Vagina (tissue), 2 donors: ENCODE data around the gene CYB561A3. TPM values are rescaled to one million over a fixed set of nuclear protein-coding genes. Genes with fewer than 3 reads are reported as not detected.

ENCODE experiments used
- DNase-seq, 2 donors: peaks; one replicate each; pipeline ENCODE4 v3.0.0-alpha.2; 2017; ENCODE audit errors: extremely low spot score in 2 of 2
- H3K27ac ChIP-seq: fragments of 200-600 bp; sonication (generic); one replicate; pipeline ENCODE4 v1.5.1; 2019
- H3K27me3 ChIP-seq: fragments of 200-600 bp; sonication (generic); one replicate; pipeline ENCODE4 v1.5.1; 2019
- H3K36me3 ChIP-seq, 2 donors: fragments of 200-600 bp; sonication (generic); one replicate each; pipeline ENCODE4 v1.5.1; 2017 to 2019
- H3K4me1 ChIP-seq: fragments of 200-600 bp; sonication (generic); one replicate; pipeline ENCODE4 v1.5.1; 2019
- H3K4me3 ChIP-seq, 2 donors: fragments of 200-600 bp; sonication (generic); 1 replicate in 1 of 2; 2 replicates in 1 of 2; pipeline ENCODE4 v1.5.1; 2016 to 2019
- H3K9me3 ChIP-seq: fragments of 200-600 bp; sonication (generic); one replicate; pipeline ENCODE4 v1.5.1; 2019
- POLR2A ChIP-seq, 2 donors: fragments of 450-650 bp; IDR thresholded peaks; one replicate each; pipeline ENCODE4 v1.6.1; 2017; ENCODE audit warnings: antibody characterized with exemption in 2 of 2, mild to moderate bottlenecking in 2 of 2, moderate library complexity in 2 of 2
- POLR2AphosphoS5 ChIP-seq, 2 donors: sonication (generic); formaldehyde crosslinking; IDR thresholded peaks; one replicate each; pipeline ENCODE4 v1.9.0; 2017; ENCODE audit warnings: antibody characterized with exemption in 2 of 2, mild to moderate bottlenecking in 2 of 2, low read depth in 1 of 2; ENCODE audit not compliant: insufficient read depth in 1 of 2
- intact Hi-C: fragments of 100-400 bp; cut with DNase I; formaldehyde crosslinking; loops from one replicate; pipeline ENCODE4 v1.15.1; 2023
- total RNA-seq: library from RNA; depleted of rRNA; stranded (reverse); fragments of >200 nt; gene quantifications from one replicate; pipeline ENCODE4 v1.2.3, GENCODE V29; 2016
- TF ChIP-seq, protein P1 (sequence below), 3 experiments: fragments of 450-650 bp in 2 of 3; fragments of 200-600 bp in 1 of 3; sonication (generic) in 1 of 3; IDR thresholded peaks; one replicate each; pipeline ENCODE4 v1.5.1; 2017 to 2019; ENCODE audit warnings: antibody characterized with exemption in 3 of 3, mild to moderate bottlenecking in 2 of 3, moderate library complexity in 2 of 3

CYB561A3 gene
- total RNA-seq, 1 donor from 2014 or later: 26.5 TPM

DNA sequence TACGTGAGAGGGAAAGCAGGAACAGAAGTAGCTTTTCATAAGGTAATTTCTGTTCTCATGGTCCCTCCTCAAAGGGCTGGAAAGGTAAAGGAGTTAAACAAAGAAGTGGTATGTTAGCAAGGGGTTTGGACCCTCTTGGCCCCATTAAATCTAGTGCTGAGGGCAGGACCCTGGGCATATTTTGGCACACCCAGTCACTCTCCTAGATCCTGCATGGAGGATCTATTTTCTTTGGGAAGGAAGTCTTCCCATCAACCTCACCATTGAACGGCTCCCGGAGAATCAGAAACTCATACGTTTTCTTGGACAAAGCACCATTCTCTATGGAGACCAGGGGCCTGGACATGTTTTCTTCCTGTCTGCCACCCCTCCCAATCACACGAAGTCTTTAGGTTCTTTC is 42.4 kb upstream of the CYB561A3 start:
- H3K4me1 ChIP-seq: no peaks in the 10 kb centered on the region
- no peak overlapping the region for H3K4me3 ChIP-seq
- H3K36me3 ChIP-seq: peaks cover 0 to 75% of the 10 kb centered on the region in 2 donors
- TF ChIP-seq POLR2AphosphoS5 (IDR thresholded peaks at IDR 0.05; ENCODE audit: insufficient read depth in 1 of 2, low read depth in 1 of 2) (no peak), POLR2A (IDR thresholded peaks at IDR 0.05) (no peak)
- TF ChIP-seq, protein P1, sequence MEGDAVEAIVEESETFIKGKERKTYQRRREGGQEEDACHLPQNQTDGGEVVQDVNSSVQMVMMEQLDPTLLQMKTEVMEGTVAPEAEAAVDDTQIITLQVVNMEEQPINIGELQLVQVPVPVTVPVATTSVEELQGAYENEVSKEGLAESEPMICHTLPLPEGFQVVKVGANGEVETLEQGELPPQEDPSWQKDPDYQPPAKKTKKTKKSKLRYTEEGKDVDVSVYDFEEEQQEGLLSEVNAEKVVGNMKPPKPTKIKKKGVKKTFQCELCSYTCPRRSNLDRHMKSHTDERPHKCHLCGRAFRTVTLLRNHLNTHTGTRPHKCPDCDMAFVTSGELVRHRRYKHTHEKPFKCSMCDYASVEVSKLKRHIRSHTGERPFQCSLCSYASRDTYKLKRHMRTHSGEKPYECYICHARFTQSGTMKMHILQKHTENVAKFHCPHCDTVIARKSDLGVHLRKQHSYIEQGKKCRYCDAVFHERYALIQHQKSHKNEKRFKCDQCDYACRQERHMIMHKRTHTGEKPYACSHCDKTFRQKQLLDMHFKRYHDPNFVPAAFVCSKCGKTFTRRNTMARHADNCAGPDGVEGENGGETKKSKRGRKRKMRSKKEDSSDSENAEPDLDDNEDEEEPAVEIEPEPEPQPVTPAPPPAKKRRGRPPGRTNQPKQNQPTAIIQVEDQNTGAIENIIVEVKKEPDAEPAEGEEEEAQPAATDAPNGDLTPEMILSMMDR (IDR thresholded peaks at IDR 0.05): no peak
- intact Hi-C loops: no loop called here
- H3K27ac ChIP-seq: no peak overlapping the region
- no peaks in the 10 kb centered on the region for H3K27me3 ChIP-seq
- DNase-seq: no peak
- no peaks in the 10 kb centered on the region for H3K9me3 ChIP-seq

DNA sequence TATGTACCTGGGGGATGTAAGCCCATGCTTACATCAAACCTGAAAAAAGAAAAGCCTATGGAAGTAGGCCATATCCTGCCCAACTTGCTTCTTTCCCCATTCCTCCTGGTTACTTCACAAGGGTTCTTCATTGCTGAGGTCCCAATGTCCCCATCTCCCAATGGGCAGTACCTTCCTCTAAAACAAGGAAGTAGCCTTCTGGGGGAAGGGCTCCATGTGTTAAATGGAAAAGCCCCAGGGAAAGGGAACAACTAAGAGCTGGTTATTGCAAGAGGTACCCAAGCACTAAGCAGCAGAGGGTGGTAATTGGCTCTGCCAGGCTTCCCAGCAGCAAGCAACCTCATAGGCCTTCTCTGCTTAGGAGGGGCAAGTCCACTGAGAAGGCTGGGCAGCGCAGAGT is 42.0 kb upstream of the CYB561A3 start:
- DNase-seq: no peak
- Histone ChIP-seq H3K36me3 (peaks cover 0 to 75% of the 10 kb centered on the region in 2 donors), H3K27ac (no peak overlapping the region), H3K9me3 (no peaks in the 10 kb centered on the region), H3K27me3 (no peaks in the 10 kb centered on the region), H3K4me3 (no peak overlapping the region), H3K4me1 (no peaks in the 10 kb centered on the region)
- intact Hi-C loops: no loop called here
- TF ChIP-seq, protein P1 (IDR thresholded peaks at IDR 0.05): no peak
- no peak for TF ChIP-seq POLR2A (IDR thresholded peaks at IDR 0.05)

GRCh38 chr11:61401573-61401972 is 39.9 kb upstream of the CYB561A3 start:
- no peaks in the 10 kb centered on the region for H3K27me3 ChIP-seq
- H3K9me3 ChIP-seq: no peaks in the 10 kb centered on the region
- H3K27ac ChIP-seq: no peak overlapping the region
- intact Hi-C loops: no loop called here
- H3K36me3 ChIP-seq: peaks cover 0 to 57% of the 10 kb centered on the region in 2 donors
- H3K4me1 ChIP-seq: no peaks in the 10 kb centered on the region
- H3K4me3 ChIP-seq: no peak overlapping the region
- no peak for TF ChIP-seq POLR2AphosphoS5 (IDR thresholded peaks at IDR 0.05; ENCODE audit: insufficient read depth in 1 of 2, low read depth in 1 of 2)
- TF ChIP-seq POLR2A (IDR thresholded peaks at IDR 0.05): no peak
- TF ChIP-seq, protein P1 (IDR thresholded peaks at IDR 0.05): no peak
- no peak for DNase-seq

DNA sequence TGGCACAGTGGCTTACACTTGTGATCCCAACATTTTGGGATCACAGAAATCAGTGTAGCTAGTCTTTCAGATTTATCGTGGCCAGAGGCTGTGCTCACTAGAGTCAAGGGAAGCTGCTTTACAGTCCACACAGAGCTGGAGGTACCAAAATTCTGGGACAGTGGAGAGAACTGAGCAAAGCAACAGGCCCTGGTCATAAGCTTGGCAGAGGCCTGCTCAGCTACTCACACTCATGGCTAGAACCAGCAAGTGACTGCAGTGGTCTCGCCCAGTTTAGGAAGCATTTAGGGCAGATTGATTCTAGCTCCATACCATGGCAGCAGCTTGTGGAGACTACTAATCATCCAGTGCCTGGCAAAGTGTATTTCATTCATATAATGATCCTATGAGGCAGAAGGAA is 39.5 kb upstream of the CYB561A3 start:
- Histone ChIP-seq H3K4me1 (no peaks in the 10 kb centered on the region), H3K4me3 (no peak overlapping the region), H3K27ac (no peak overlapping the region), H3K9me3 (no peaks in the 10 kb centered on the region), H3K27me3 (no peaks in the 10 kb centered on the region), H3K36me3 (peaks cover 0 to 53% of the 10 kb centered on the region in 2 donors)
- DNase-seq: no peak
- intact Hi-C loops: no loop called here
- no peak for TF ChIP-seq POLR2A (IDR thresholded peaks at IDR 0.05)
- no peak for TF ChIP-seq POLR2AphosphoS5 (IDR thresholded peaks at IDR 0.05; ENCODE audit: insufficient read depth in 1 of 2, low read depth in 1 of 2)
- TF ChIP-seq, protein P1 (IDR thresholded peaks at IDR 0.05): no peak

DNA sequence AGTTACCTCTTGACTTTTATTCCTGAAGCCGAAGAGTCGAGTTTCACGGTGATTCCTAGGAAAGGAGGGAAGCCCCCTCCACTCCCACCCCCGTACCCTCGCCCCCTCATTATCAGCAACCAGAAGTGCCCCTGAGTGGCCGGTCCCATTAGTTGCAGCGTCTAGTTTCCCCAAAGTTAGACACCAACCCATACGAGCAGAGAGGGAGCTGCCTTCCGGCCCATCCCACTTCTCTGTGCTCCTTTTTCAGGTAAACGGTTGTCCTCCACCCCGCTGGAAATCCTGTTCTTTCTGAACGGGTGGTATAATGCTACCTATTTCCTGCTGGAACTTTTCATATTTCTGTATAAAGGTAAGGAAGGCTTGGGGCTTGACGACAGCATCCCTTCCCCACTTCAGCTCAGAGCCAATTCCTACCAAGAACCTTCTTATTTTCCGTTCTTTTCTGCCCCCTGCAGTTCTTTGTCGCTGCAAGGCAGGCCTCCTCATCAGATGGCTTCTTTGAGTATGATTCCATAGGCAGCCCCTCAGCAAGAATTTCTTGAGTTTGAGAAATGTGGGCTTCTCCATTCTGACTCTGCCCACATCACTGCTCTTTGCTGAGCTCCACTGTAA is 31.4 kb upstream of the CYB561A3 start:
- Histone ChIP-seq H3K36me3 (peaks cover 0 to 7% of the 10 kb centered on the region in 2 donors), H3K4me1 (peaks cover 17% of the 10 kb centered on the region), H3K27ac (peak overlapping the region; percentile 80), H3K27me3 (no peaks in the 10 kb centered on the region), H3K9me3 (no peaks in the 10 kb centered on the region), H3K4me3 (peak overlapping the region; percentile 67 to 70)
- intact Hi-C loops: loop anchor here (5.0 kb wide), 1 partner anchor 1594 kb away; no protein-coding TSS in a partner anchor
- DNase-seq: no peak
- TF ChIP-seq, protein P1 (IDR thresholded peaks at IDR 0.05): no peak
- TF ChIP-seq POLR2A (IDR thresholded peaks at IDR 0.05) (no peak), POLR2AphosphoS5 (IDR thresholded peaks at IDR 0.05; ENCODE audit: insufficient read depth in 1 of 2, low read depth in 1 of 2) (no peak)
